Ovary (tissue), 3 donors: ENCODE measurements around the gene WFDC9.

Source experiments
- EP300 ChIP-seq: sonication (generic); formaldehyde crosslinking; IDR thresholded peaks from one replicate; pipeline ENCODE4 v1.6.1; 2017; ENCODE audit warnings: antibody characterized with exemption
- POLR2A ChIP-seq: fragments of 450-650 bp; IDR thresholded peaks from one replicate; pipeline ENCODE4 v1.6.1; 2017; ENCODE audit warnings: antibody characterized with exemption, mild to moderate bottlenecking, moderate library complexity
- TF ChIP-seq, protein P1 (sequence below), 3 donors: fragments of 450-650 bp in 2 of 3; fragments of 200-600 bp in 1 of 3; IDR thresholded peaks; one replicate each; pipeline versions ENCODE4 v1.5.1 to v1.8.0; 2016 to 2022; ENCODE audit warnings: antibody characterized with exemption in 3 of 3, mild to moderate bottlenecking in 1 of 3
- donor health status: DM: no; HTN: no; CAD: no.

DNA sequence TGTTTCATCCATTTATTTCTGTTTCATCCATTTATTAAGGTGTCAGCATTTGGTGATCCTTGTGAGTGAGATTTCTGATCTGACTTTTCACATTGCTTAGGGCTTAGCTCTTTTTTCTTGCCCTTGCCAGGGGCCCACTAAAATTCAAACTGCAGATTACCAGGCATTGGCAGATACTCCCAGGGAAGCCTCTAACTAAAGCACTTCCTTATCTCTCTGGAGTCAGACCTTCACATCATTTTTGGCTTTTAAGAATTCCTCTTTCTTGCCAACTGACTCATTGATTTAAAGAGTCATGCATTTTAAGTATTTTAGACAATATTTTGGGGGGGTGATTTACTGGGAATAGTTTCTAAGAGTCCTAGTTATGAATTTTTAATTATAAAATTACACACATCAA, 49.4 kb downstream of the WFDC9 start:
- TF ChIP-seq, protein P1, sequence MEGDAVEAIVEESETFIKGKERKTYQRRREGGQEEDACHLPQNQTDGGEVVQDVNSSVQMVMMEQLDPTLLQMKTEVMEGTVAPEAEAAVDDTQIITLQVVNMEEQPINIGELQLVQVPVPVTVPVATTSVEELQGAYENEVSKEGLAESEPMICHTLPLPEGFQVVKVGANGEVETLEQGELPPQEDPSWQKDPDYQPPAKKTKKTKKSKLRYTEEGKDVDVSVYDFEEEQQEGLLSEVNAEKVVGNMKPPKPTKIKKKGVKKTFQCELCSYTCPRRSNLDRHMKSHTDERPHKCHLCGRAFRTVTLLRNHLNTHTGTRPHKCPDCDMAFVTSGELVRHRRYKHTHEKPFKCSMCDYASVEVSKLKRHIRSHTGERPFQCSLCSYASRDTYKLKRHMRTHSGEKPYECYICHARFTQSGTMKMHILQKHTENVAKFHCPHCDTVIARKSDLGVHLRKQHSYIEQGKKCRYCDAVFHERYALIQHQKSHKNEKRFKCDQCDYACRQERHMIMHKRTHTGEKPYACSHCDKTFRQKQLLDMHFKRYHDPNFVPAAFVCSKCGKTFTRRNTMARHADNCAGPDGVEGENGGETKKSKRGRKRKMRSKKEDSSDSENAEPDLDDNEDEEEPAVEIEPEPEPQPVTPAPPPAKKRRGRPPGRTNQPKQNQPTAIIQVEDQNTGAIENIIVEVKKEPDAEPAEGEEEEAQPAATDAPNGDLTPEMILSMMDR (IDR thresholded peaks at IDR 0.05), result no peak
- TF ChIP-seq POLR2A, result no peak
- no peak for TF ChIP-seq EP300
